Body of pancreas (tissue), 4 donors: Measurements from ENCODE around the gene LAMA5.

Experiments used
- POLR2A ChIP-seq, 3 donors: fragments of 450-650 bp; IDR thresholded peaks; one replicate each; pipeline ENCODE4 v1.6.1; 2016; ENCODE audit warnings: antibody characterized with exemption in 3 of 3, mild to moderate bottlenecking in 2 of 3
- TF ChIP-seq, protein P1 (sequence below), 7 experiments: fragments of 450-650 bp in 4 of 7; fragments of 200-600 bp in 3 of 7; sonication (generic) in 3 of 7; IDR thresholded peaks; one replicate each; pipeline ENCODE4 v1.5.1; 2016 to 2019; ENCODE audit warnings: antibody characterized with exemption in 7 of 7

DNA sequence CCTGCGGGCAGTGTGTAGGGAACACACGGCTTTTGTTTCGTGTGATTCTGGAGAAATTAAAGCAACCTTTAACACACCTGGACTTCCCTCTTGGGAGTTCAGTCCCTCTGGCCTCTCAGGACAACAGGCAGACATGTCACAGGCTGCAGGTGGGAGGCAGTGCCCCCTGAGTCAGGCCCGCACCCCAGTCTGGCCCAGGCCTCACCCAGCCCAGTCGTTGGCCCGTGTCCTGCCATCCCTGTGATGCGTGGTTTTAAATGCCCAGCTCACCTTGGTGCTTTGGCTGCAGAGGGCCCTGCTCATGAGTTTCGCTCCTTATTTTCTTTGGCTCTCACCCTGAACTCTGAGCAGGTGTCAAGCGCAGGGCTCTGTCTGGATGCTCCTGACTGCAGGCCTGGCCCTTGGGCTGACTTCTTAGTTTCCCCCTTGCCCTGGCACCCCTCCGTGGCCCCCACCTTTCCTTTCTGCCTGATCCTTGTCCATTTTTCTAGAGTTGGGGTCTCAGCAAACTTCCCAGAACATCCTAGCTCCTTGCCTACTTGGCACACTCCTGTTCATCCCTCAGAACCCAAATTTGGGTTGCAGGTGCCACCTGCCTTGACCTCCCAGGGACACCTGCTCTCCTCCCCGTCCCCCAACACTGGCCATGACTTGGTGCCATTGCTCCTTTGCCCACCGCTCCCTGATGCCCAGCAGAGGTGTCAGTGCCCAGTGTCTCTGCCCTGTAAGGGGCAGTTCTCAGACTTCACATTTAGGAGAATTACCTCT, 42.2 kb upstream of the LAMA5 start:
- no peak for TF ChIP-seq POLR2A (IDR thresholded peaks at IDR 0.05)
- TF ChIP-seq, protein P1, sequence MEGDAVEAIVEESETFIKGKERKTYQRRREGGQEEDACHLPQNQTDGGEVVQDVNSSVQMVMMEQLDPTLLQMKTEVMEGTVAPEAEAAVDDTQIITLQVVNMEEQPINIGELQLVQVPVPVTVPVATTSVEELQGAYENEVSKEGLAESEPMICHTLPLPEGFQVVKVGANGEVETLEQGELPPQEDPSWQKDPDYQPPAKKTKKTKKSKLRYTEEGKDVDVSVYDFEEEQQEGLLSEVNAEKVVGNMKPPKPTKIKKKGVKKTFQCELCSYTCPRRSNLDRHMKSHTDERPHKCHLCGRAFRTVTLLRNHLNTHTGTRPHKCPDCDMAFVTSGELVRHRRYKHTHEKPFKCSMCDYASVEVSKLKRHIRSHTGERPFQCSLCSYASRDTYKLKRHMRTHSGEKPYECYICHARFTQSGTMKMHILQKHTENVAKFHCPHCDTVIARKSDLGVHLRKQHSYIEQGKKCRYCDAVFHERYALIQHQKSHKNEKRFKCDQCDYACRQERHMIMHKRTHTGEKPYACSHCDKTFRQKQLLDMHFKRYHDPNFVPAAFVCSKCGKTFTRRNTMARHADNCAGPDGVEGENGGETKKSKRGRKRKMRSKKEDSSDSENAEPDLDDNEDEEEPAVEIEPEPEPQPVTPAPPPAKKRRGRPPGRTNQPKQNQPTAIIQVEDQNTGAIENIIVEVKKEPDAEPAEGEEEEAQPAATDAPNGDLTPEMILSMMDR (IDR thresholded peaks at IDR 0.05), result no peak
